Uterus (tissue), 2 donors: ENCODE data around the gene PRSS36.

Experiments used
- POLR2A ChIP-seq, 2 donors: fragments of 450-650 bp; IDR thresholded peaks; one replicate each; pipeline ENCODE4 v1.6.1; 2016; ENCODE audit warnings: antibody characterized with exemption in 2 of 2, mild to moderate bottlenecking in 1 of 2, moderate library complexity in 1 of 2
- TF ChIP-seq, protein P1 (sequence below), 4 experiments: fragments of 200-600 bp in 2 of 4; fragments of 450-650 bp in 2 of 4; sonication (generic) in 2 of 4; IDR thresholded peaks; one replicate each; pipeline ENCODE4 v1.5.1; 2016 to 2019; ENCODE audit warnings: antibody characterized with exemption in 4 of 4, mild to moderate bottlenecking in 2 of 4, moderate library complexity in 1 of 4

DNA sequence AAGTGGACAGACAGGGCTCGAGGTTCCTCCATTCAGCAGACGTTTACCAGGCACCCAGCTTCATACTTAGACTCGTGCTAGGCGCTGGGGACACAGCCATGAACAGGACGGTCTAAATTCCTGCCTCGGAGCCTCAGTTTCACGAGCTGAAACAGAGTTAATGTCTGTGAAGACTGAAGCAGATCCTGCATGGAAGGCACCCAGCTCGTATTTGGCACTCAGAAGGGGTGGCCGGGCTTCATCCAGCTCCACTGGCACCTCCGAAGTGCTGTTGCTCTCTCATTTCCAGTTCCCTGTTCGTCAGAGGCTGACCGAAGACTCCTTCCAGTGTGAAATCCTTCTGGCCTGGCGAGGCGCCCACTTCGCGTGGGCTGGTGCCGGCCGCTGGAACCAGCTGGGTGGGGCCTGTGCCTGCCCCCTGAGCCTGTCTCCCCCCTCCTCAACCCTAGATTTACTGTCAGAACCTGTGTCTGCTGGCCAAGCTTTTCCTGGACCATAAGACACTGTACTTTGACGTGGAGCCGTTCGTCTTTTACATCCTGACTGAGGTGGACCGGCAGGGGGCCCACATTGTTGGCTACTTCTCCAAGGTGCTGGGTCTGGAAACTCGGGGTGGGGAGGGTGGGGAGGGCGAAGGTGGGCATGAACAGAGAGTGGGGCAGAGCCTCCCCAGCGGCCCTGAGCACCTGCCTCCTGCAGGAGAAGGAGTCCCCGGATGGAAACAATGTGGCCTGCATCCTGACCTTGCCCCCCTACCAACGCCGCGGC lies 20.1 kb downstream of the PRSS36 start:
- TF ChIP-seq, protein P1, sequence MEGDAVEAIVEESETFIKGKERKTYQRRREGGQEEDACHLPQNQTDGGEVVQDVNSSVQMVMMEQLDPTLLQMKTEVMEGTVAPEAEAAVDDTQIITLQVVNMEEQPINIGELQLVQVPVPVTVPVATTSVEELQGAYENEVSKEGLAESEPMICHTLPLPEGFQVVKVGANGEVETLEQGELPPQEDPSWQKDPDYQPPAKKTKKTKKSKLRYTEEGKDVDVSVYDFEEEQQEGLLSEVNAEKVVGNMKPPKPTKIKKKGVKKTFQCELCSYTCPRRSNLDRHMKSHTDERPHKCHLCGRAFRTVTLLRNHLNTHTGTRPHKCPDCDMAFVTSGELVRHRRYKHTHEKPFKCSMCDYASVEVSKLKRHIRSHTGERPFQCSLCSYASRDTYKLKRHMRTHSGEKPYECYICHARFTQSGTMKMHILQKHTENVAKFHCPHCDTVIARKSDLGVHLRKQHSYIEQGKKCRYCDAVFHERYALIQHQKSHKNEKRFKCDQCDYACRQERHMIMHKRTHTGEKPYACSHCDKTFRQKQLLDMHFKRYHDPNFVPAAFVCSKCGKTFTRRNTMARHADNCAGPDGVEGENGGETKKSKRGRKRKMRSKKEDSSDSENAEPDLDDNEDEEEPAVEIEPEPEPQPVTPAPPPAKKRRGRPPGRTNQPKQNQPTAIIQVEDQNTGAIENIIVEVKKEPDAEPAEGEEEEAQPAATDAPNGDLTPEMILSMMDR (IDR thresholded peaks at IDR 0.05) = peak in 1 of 4 experiments; percentile 11
- no peak for TF ChIP-seq POLR2A (IDR thresholded peaks at IDR 0.05)
